WTC11 (cell line): ENCODE results near the gene ZNF488. TPM values are rescaled to one million over a fixed set of nuclear protein-coding genes. Genes with fewer than 3 reads are reported as not detected.

Experiments
- ATAC-seq: fragments of 200-7000 bp; cut with Tn5 transposase; 2 replicates; pipeline ENCODE4 v1.10.0; 2021; ENCODE audit warnings: mild to moderate bottlenecking, moderate library complexity
- CTCF ChIA-PET: fragments of 300-600 bp; sonication (Branson Sonifier 250); formaldehyde crosslinking; loops from one replicate; lab custom pipeline; 2021; ENCODE audit warnings: antibody characterized with exemption; lab: Charles Lee
- POLR2A ChIA-PET: fragments of 350-600 bp; sonication (Branson Sonifier 250); formaldehyde crosslinking; loops from one replicate; lab custom pipeline; 2021; ENCODE audit warnings: antibody characterized with exemption; lab: Charles Lee
- DNase-seq: peaks from one replicate; pipeline ENCODE4 v3.0.0; 2021; ENCODE audit warnings: low spot score
- H3K27ac Mint-ChIP-seq: 2 replicates; pipeline ENCODE4 v1.8.0; 2021; ENCODE audit warnings: mixed read lengths
- H3K27me3 Mint-ChIP-seq: 2 replicates; pipeline ENCODE4 v1.8.0; 2021; ENCODE audit warnings: low read depth, mild to moderate bottlenecking, moderate library complexity, mixed read lengths
- H3K36me3 Mint-ChIP-seq: 2 replicates; pipeline ENCODE4 v1.8.0; 2021; ENCODE audit warnings: mixed read lengths
- H3K4me1 Mint-ChIP-seq: 2 replicates; pipeline ENCODE4 v1.8.0; 2022; ENCODE audit warnings: mixed read lengths
- H3K4me3 Mint-ChIP-seq: 2 replicates; pipeline ENCODE4 v1.8.0; 2021; ENCODE audit warnings: mild to moderate bottlenecking, moderate library complexity, mixed read lengths
- H3K9me3 Mint-ChIP-seq: 2 replicates; pipeline ENCODE4 v1.8.0; 2021; ENCODE audit warnings: mixed read lengths
- EMX1 ChIP-seq: fragments of 250-450 bp; sonication (Bioruptor Pico); IDR thresholded peaks from 2 replicates; pipeline ENCODE4 v1.8.0; 2021; ENCODE audit warnings: mild to moderate bottlenecking
- FOXK1 ChIP-seq: sonication (generic); formaldehyde crosslinking; IDR thresholded peaks from 2 replicates; pipeline ENCODE4 v1.8.0; 2022; ENCODE audit warnings: mild to moderate bottlenecking, moderate library complexity, missing genetic modification reagents
- GTF2I ChIP-seq: fragments of 250-450 bp; sonication (Bioruptor Pico); conservative IDR thresholded peaks from 2 replicates; pipeline ENCODE4 v1.4.0; 2021; ENCODE audit warnings: mild to moderate bottlenecking
- MXD4 ChIP-seq: fragments of 250-450 bp; sonication (Bioruptor Pico); IDR thresholded peaks from 2 replicates; pipeline ENCODE4 v1.8.0; 2021; ENCODE audit warnings: mild to moderate bottlenecking, moderate library complexity, borderline replicate concordance
- PRRX2 ChIP-seq: fragments of 250-450 bp; sonication (Bioruptor Pico); IDR thresholded peaks from 2 replicates; pipeline ENCODE4 v1.8.0; 2021; ENCODE audit warnings: mild to moderate bottlenecking
- SMAD4 ChIP-seq: sonication (generic); formaldehyde crosslinking; IDR thresholded peaks from 2 replicates; pipeline ENCODE4 v1.8.0; 2022; ENCODE audit warnings: mild to moderate bottlenecking, missing genetic modification reagents
- ZNF121 ChIP-seq: sonication (generic); formaldehyde crosslinking; IDR thresholded peaks from 2 replicates; pipeline ENCODE4 v1.8.0; 2023; ENCODE audit warnings: missing genetic modification reagents
- ZNF317 ChIP-seq: sonication (generic); formaldehyde crosslinking; IDR thresholded peaks from 2 replicates; pipeline ENCODE4 v1.8.1; 2023; ENCODE audit warnings: low read depth, mild to moderate bottlenecking, moderate library complexity, missing genetic modification reagents, borderline replicate concordance
- ZNF396 ChIP-seq: fragments of 250-450 bp; sonication (Bioruptor Pico); IDR thresholded peaks from 2 replicates; pipeline ENCODE4 v1.8.0; 2021; ENCODE audit warnings: mild to moderate bottlenecking, moderate library complexity, borderline replicate concordance
- total RNA-seq: library from RNA; stranded (reverse); gene quantifications from 3 replicates; pipeline ENCODE4 v1.2.3, GENCODE V29; 2021
- TF ChIP-seq, protein P1 (sequence below): sonication (generic); formaldehyde crosslinking; IDR thresholded peaks from 2 replicates; pipeline ENCODE4 v1.8.0; 2022; ENCODE audit warnings: missing genetic modification reagents
- TF ChIP-seq, protein P2 (sequence below): fragments of 250-450 bp; sonication (Bioruptor Pico); IDR thresholded peaks from 2 replicates; pipeline ENCODE4 v1.9.0; 2021; ENCODE audit warnings: moderate library complexity, mild to moderate bottlenecking, inconsistent platforms, borderline replicate concordance
- TF ChIP-seq, protein P3 (sequence below): sonication (generic); formaldehyde crosslinking; IDR thresholded peaks from 2 replicates; pipeline ENCODE4 v1.8.1; 2023; ENCODE audit warnings: mild to moderate bottlenecking, missing genetic modification reagents, moderate library complexity
- TF ChIP-seq, protein P4 (sequence below): sonication (generic); formaldehyde crosslinking; IDR thresholded peaks from 2 replicates; pipeline ENCODE4 v1.8.0; 2023; ENCODE audit warnings: missing genetic modification reagents
- TF ChIP-seq, protein P5 (sequence below): sonication (generic); formaldehyde crosslinking; IDR thresholded peaks from 2 replicates; pipeline ENCODE4 v1.8.0; 2023; ENCODE audit warnings: missing genetic modification reagents, mild to moderate bottlenecking, borderline replicate concordance
- TF ChIP-seq, protein P6 (sequence below): sonication (generic); formaldehyde crosslinking; IDR thresholded peaks from 2 replicates; pipeline ENCODE4 v1.8.1; 2023; ENCODE audit warnings: mild to moderate bottlenecking, missing genetic modification reagents, moderate library complexity
- TF ChIP-seq, protein P7 (sequence below): sonication (generic); formaldehyde crosslinking; IDR thresholded peaks from 2 replicates; pipeline ENCODE4 v1.8.1; 2023; ENCODE audit warnings: mild to moderate bottlenecking, missing genetic modification reagents

The ZNF488 gene
- total RNA-seq, 1 experiment from 2014 or later = 8.7 TPM

DNA sequence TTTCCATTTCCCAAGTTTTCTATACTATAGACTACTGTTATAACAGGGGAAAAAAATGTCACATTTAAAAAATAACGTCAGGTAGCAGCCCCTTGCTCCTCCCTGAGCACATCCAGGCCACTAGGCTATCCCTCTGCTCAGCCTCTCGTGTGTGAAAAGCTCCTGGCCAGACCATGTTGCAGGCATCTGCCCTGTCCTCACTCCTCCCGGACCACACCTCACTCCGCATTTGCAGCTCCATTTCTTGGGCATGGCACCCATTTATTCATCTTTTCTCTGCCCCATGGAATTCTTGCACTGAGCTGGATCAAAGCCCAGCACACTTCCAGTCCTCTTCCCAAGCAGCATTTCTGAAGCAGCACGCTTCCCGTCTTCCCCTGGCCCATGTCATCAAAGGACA is 63.3 kb downstream of the ZNF488 start:
- Mint-ChIP-seq H3K4me3 (no peak overlapping the region), H3K36me3 (no peaks in the 10 kb centered on the region), H3K9me3 (peaks cover 4% of the 10 kb centered on the region), H3K27ac (no peak overlapping the region)
- DNase-seq = no peak
- POLR2A ChIA-PET = interaction anchor here (0.8 kb wide), 1 partner anchor 195 kb away, joined by 3 read pairs; no protein-coding TSS in a partner anchor
- TF ChIP-seq, protein P1, sequence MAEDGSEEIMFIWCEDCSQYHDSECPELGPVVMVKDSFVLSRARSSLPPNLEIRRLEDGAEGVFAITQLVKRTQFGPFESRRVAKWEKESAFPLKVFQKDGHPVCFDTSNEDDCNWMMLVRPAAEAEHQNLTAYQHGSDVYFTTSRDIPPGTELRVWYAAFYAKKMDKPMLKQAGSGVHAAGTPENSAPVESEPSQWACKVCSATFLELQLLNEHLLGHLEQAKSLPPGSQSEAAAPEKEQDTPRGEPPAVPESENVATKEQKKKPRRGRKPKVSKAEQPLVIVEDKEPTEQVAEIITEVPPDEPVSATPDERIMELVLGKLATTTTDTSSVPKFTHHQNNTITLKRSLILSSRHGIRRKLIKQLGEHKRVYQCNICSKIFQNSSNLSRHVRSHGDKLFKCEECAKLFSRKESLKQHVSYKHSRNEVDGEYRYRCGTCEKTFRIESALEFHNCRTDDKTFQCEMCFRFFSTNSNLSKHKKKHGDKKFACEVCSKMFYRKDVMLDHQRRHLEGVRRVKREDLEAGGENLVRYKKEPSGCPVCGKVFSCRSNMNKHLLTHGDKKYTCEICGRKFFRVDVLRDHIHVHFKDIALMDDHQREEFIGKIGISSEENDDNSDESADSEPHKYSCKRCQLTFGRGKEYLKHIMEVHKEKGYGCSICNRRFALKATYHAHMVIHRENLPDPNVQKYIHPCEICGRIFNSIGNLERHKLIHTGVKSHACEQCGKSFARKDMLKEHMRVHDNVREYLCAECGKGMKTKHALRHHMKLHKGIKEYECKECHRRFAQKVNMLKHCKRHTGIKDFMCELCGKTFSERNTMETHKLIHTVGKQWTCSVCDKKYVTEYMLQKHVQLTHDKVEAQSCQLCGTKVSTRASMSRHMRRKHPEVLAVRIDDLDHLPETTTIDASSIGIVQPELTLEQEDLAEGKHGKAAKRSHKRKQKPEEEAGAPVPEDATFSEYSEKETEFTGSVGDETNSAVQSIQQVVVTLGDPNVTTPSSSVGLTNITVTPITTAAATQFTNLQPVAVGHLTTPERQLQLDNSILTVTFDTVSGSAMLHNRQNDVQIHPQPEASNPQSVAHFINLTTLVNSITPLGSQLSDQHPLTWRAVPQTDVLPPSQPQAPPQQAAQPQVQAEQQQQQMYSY (CRISPR knock-in tag) = no peak
- TF ChIP-seq SMAD4 (CRISPR knock-in tag) = no peak
- TF ChIP-seq ZNF317 = no peak
- TF ChIP-seq, protein P2, sequence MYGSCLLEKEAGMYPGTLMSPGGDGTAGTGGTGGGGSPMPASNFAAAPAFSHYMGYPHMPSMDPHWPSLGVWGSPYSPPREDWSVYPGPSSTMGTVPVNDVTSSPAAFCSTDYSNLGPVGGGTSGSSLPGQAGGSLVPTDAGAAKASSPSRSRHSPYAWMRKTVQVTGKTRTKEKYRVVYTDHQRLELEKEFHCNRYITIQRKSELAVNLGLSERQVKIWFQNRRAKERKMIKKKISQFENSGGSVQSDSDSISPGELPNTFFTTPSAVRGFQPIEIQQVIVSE (CRISPR knock-in tag) = no peak
- TF ChIP-seq, all 79 proteins: peak for 0
- H3K27me3 Mint-ChIP-seq = no peaks in the 10 kb centered on the region
- H3K4me1 Mint-ChIP-seq = no peaks in the 10 kb centered on the region
- ATAC-seq = no peak
- CTCF ChIA-PET = interaction anchor here (1.1 to 2.1 kb wide), 2 partner anchors 20 to 33 kb away, joined by 3 to 8 read pairs; no protein-coding TSS in a partner anchor

DNA sequence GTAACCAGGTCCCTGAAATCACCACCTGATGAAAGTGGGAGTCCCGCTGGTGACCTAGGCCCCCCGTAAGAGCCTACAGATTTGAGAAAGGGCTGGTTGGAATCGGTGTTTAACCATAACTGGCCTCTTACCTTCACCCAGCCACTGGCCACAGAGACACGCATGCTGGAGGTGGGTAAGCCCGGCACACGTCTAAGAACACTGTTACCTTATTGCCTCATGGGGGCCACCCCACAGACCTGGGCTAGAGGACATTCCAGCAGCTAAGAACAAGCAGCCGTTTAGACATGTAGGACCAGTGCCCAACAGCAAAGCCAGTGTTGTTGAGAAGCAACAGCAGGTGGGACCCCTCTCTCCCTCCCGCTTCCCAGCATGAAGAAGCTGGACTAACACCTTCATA is 64.3 kb downstream of the ZNF488 start:
- POLR2A ChIA-PET = interaction anchor here (0.8 kb wide), 1 partner anchor 194 kb away, joined by 3 read pairs; no protein-coding TSS in a partner anchor
- no peak for TF ChIP-seq ZNF396 (CRISPR knock-in tag)
- TF ChIP-seq, protein P3, sequence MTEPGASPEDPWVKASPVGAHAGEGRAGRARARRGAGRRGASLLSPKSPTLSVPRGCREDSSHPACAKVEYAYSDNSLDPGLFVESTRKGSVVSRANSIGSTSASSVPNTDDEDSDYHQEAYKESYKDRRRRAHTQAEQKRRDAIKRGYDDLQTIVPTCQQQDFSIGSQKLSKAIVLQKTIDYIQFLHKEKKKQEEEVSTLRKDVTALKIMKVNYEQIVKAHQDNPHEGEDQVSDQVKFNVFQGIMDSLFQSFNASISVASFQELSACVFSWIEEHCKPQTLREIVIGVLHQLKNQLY = no peak
- TF ChIP-seq, protein P4, sequence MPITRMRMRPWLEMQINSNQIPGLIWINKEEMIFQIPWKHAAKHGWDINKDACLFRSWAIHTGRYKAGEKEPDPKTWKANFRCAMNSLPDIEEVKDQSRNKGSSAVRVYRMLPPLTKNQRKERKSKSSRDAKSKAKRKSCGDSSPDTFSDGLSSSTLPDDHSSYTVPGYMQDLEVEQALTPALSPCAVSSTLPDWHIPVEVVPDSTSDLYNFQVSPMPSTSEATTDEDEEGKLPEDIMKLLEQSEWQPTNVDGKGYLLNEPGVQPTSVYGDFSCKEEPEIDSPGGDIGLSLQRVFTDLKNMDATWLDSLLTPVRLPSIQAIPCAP (CRISPR knock-in tag) = no peak
- no peak for TF ChIP-seq MXD4 (CRISPR knock-in tag)
- TF ChIP-seq PRRX2 (CRISPR knock-in tag) = no peak
- no peak for TF ChIP-seq ZNF121 (CRISPR knock-in tag)
- TF ChIP-seq GTF2I = no peak
- TF ChIP-seq, protein P5, sequence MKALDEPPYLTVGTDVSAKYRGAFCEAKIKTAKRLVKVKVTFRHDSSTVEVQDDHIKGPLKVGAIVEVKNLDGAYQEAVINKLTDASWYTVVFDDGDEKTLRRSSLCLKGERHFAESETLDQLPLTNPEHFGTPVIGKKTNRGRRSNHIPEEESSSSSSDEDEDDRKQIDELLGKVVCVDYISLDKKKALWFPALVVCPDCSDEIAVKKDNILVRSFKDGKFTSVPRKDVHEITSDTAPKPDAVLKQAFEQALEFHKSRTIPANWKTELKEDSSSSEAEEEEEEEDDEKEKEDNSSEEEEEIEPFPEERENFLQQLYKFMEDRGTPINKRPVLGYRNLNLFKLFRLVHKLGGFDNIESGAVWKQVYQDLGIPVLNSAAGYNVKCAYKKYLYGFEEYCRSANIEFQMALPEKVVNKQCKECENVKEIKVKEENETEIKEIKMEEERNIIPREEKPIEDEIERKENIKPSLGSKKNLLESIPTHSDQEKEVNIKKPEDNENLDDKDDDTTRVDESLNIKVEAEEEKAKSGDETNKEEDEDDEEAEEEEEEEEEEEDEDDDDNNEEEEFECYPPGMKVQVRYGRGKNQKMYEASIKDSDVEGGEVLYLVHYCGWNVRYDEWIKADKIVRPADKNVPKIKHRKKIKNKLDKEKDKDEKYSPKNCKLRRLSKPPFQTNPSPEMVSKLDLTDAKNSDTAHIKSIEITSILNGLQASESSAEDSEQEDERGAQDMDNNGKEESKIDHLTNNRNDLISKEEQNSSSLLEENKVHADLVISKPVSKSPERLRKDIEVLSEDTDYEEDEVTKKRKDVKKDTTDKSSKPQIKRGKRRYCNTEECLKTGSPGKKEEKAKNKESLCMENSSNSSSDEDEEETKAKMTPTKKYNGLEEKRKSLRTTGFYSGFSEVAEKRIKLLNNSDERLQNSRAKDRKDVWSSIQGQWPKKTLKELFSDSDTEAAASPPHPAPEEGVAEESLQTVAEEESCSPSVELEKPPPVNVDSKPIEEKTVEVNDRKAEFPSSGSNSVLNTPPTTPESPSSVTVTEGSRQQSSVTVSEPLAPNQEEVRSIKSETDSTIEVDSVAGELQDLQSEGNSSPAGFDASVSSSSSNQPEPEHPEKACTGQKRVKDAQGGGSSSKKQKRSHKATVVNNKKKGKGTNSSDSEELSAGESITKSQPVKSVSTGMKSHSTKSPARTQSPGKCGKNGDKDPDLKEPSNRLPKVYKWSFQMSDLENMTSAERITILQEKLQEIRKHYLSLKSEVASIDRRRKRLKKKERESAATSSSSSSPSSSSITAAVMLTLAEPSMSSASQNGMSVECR (CRISPR knock-in tag) = no peak
- no peak for TF ChIP-seq FOXK1 (CRISPR knock-in tag)
- TF ChIP-seq, protein P6, sequence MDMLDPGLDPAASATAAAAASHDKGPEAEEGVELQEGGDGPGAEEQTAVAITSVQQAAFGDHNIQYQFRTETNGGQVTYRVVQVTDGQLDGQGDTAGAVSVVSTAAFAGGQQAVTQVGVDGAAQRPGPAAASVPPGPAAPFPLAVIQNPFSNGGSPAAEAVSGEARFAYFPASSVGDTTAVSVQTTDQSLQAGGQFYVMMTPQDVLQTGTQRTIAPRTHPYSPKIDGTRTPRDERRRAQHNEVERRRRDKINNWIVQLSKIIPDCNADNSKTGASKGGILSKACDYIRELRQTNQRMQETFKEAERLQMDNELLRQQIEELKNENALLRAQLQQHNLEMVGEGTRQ (CRISPR knock-in tag) = no peak
- TF ChIP-seq EMX1 = no peak
- TF ChIP-seq, protein P7, sequence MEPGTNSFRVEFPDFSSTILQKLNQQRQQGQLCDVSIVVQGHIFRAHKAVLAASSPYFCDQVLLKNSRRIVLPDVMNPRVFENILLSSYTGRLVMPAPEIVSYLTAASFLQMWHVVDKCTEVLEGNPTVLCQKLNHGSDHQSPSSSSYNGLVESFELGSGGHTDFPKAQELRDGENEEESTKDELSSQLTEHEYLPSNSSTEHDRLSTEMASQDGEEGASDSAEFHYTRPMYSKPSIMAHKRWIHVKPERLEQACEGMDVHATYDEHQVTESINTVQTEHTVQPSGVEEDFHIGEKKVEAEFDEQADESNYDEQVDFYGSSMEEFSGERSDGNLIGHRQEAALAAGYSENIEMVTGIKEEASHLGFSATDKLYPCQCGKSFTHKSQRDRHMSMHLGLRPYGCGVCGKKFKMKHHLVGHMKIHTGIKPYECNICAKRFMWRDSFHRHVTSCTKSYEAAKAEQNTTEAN = no peak
- TF ChIP-seq, all 79 proteins: peak for 0
- no peak for ATAC-seq
- Mint-ChIP-seq H3K9me3 (peaks cover 4% of the 10 kb centered on the region), H3K4me3 (no peak overlapping the region), H3K27me3 (no peaks in the 10 kb centered on the region), H3K27ac (no peak overlapping the region), H3K36me3 (no peaks in the 10 kb centered on the region), H3K4me1 (no peaks in the 10 kb centered on the region)
- DNase-seq = no peak
- CTCF ChIA-PET = interaction anchor here (1.6 to 3.0 kb wide), 2 partner anchors 21 to 272 kb away, joined by 5 to 14 read pairs; no protein-coding TSS in a partner anchor
